GM12878 (cell line): Measurements from ENCODE around the gene PCDH15.

Source experiments
- BCL11A ChIP-seq: IDR thresholded peaks from 2 replicates; pipeline ENCODE4 v1.6.1; 2011; ENCODE audit warnings: low read depth, low read length
- CEBPB ChIP-seq, 2 experiments: fragments of 150-350 bp in 1 of 2; IDR thresholded peaks; 2 replicates each; pipeline ENCODE4 v1.6.1; 2012 to 2014; ENCODE audit warnings: low read depth in 2 of 2, low read length in 2 of 2, borderline replicate concordance in 1 of 2, inconsistent platforms in 1 of 2
- CHD2 ChIP-seq: IDR thresholded peaks from 2 replicates; pipeline ENCODE4 v1.6.1; 2011; ENCODE audit warnings: low read depth, low read length, improper control_type of control experiment, borderline replicate concordance
- FOXK2 ChIP-seq: fragments of 450-650 bp; IDR thresholded peaks from 2 replicates; pipeline ENCODE4 v1.6.1; 2017; ENCODE audit warnings: mild to moderate bottlenecking, moderate library complexity
- POLR2A ChIP-seq: IDR thresholded peaks from 2 replicates; pipeline ENCODE4 v1.6.1; 2011; ENCODE audit warnings: low read depth, mild to moderate bottlenecking, low read length
- TF ChIP-seq, protein P1 (sequence below): IDR thresholded peaks from 2 replicates; pipeline ENCODE4 v1.6.1; 2011; ENCODE audit warnings: mild to moderate bottlenecking, low read depth, low read length, moderate library complexity; ENCODE audit not compliant: insufficient replicate concordance
- TF ChIP-seq, protein P2 (sequence below): IDR thresholded peaks from 2 replicates; pipeline ENCODE4 v1.6.1; 2012; ENCODE audit warnings: low read depth, low read length, improper control_type of control experiment
- TF ChIP-seq, protein P3 (sequence below): fragments of 450-650 bp; IDR thresholded peaks from 2 replicates; pipeline ENCODE4 v1.6.1; 2016; ENCODE audit warnings: mild to moderate bottlenecking, moderate library complexity, borderline replicate concordance
- TF ChIP-seq, protein P4 (sequence below), 3 experiments: IDR thresholded peaks in 2 of 3; conservative IDR thresholded peaks in 1 of 3; 2 replicates each; pipeline ENCODE4 v1.5.1; 2011; ENCODE audit warnings: low read depth in 3 of 3, low read length in 3 of 3, mild to moderate bottlenecking in 3 of 3, control low read depth in 2 of 3, moderate library complexity in 2 of 3, inconsistent platforms in 1 of 3, mixed read lengths in 1 of 3; ENCODE audit not compliant: control insufficient read depth in 2 of 3, insufficient read depth in 1 of 3; ENCODE audit errors: extremely low read depth in 1 of 3
- TF ChIP-seq, protein P5 (sequence below): fragments of 450-650 bp; conservative IDR thresholded peaks from 2 replicates; pipeline ENCODE4 v1.6.1; 2017; ENCODE audit warnings: mild to moderate bottlenecking, moderate library complexity
- TF ChIP-seq, protein P6 (sequence below): fragments of 450-650 bp; formaldehyde crosslinking; IDR thresholded peaks from 2 replicates; pipeline ENCODE4 v1.5.0; 2022; ENCODE audit warnings: mild to moderate bottlenecking, missing genetic modification characterization

DNA sequence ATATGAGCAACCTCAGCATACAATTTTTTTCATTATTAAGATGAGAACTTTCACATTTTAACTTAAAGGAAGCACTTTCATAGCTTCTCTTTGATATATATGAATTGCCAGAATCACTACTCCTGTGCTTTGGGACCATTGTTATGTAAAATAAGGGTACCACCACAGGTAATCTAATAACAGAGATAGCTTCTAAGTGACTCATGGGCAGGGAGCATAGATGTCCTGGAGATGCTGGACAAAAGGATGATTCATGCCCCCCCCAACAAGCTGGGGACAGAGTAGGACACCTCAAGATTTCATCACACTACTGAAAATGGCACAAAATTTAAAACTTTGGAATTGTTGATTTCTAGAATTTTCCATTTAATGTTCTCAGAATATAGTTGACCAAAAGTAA is 641.1 kb downstream of the PCDH15 start:
- TF ChIP-seq POLR2A: no peak
- TF ChIP-seq, protein P1, sequence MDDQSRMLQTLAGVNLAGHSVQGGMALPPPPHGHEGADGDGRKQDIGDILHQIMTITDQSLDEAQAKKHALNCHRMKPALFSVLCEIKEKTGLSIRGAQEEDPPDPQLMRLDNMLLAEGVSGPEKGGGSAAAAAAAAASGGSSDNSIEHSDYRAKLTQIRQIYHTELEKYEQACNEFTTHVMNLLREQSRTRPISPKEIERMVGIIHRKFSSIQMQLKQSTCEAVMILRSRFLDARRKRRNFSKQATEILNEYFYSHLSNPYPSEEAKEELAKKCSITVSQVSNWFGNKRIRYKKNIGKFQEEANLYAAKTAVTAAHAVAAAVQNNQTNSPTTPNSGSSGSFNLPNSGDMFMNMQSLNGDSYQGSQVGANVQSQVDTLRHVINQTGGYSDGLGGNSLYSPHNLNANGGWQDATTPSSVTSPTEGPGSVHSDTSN: no peak
- no peak for TF ChIP-seq BCL11A
- TF ChIP-seq CEBPB (IDR thresholded peaks at IDR 0.05; ENCODE audit: borderline replicate concordance in 1 of 2, low read depth in 2 of 2, low read length in 2 of 2): no peak
- TF ChIP-seq FOXK2: no peak
- TF ChIP-seq, protein P2, sequence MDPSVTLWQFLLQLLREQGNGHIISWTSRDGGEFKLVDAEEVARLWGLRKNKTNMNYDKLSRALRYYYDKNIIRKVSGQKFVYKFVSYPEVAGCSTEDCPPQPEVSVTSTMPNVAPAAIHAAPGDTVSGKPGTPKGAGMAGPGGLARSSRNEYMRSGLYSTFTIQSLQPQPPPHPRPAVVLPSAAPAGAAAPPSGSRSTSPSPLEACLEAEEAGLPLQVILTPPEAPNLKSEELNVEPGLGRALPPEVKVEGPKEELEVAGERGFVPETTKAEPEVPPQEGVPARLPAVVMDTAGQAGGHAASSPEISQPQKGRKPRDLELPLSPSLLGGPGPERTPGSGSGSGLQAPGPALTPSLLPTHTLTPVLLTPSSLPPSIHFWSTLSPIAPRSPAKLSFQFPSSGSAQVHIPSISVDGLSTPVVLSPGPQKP: no peak
- no peak for TF ChIP-seq CHD2
- TF ChIP-seq, protein P3, sequence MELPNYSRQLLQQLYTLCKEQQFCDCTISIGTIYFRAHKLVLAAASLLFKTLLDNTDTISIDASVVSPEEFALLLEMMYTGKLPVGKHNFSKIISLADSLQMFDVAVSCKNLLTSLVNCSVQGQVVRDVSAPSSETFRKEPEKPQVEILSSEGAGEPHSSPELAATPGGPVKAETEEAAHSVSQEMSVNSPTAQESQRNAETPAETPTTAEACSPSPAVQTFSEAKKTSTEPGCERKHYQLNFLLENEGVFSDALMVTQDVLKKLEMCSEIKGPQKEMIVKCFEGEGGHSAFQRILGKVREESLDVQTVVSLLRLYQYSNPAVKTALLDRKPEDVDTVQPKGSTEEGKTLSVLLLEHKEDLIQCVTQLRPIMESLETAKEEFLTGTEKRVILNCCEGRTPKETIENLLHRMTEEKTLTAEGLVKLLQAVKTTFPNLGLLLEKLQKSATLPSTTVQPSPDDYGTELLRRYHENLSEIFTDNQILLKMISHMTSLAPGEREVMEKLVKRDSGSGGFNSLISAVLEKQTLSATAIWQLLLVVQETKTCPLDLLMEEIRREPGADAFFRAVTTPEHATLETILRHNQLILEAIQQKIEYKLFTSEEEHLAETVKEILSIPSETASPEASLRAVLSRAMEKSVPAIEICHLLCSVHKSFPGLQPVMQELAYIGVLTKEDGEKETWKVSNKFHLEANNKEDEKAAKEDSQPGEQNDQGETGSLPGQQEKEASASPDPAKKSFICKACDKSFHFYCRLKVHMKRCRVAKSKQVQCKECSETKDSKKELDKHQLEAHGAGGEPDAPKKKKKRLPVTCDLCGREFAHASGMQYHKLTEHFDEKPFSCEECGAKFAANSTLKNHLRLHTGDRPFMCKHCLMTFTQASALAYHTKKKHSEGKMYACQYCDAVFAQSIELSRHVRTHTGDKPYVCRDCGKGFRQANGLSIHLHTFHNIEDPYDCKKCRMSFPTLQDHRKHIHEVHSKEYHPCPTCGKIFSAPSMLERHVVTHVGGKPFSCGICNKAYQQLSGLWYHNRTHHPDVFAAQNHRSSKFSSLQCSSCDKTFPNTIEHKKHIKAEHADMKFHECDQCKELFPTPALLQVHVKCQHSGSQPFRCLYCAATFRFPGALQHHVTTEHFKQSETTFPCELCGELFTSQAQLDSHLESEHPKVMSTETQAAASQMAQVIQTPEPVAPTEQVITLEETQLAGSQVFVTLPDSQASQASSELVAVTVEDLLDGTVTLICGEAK: no peak
- TF ChIP-seq, protein P4, sequence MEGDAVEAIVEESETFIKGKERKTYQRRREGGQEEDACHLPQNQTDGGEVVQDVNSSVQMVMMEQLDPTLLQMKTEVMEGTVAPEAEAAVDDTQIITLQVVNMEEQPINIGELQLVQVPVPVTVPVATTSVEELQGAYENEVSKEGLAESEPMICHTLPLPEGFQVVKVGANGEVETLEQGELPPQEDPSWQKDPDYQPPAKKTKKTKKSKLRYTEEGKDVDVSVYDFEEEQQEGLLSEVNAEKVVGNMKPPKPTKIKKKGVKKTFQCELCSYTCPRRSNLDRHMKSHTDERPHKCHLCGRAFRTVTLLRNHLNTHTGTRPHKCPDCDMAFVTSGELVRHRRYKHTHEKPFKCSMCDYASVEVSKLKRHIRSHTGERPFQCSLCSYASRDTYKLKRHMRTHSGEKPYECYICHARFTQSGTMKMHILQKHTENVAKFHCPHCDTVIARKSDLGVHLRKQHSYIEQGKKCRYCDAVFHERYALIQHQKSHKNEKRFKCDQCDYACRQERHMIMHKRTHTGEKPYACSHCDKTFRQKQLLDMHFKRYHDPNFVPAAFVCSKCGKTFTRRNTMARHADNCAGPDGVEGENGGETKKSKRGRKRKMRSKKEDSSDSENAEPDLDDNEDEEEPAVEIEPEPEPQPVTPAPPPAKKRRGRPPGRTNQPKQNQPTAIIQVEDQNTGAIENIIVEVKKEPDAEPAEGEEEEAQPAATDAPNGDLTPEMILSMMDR (IDR thresholded peaks at IDR 0.05 in 2 of 3, conservative IDR thresholded peaks at IDR 0.05 in 1 of 3; ENCODE audit: control insufficient read depth in 2 of 3, extremely low read depth in 1 of 3, insufficient read depth in 1 of 3, low read depth in 3 of 3, low read length in 3 of 3): no peak
- TF ChIP-seq, protein P5, sequence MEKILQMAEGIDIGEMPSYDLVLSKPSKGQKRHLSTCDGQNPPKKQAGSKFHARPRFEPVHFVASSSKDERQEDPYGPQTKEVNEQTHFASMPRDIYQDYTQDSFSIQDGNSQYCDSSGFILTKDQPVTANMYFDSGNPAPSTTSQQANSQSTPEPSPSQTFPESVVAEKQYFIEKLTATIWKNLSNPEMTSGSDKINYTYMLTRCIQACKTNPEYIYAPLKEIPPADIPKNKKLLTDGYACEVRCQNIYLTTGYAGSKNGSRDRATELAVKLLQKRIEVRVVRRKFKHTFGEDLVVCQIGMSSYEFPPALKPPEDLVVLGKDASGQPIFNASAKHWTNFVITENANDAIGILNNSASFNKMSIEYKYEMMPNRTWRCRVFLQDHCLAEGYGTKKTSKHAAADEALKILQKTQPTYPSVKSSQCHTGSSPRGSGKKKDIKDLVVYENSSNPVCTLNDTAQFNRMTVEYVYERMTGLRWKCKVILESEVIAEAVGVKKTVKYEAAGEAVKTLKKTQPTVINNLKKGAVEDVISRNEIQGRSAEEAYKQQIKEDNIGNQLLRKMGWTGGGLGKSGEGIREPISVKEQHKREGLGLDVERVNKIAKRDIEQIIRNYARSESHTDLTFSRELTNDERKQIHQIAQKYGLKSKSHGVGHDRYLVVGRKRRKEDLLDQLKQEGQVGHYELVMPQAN: no peak
- TF ChIP-seq, protein P6, sequence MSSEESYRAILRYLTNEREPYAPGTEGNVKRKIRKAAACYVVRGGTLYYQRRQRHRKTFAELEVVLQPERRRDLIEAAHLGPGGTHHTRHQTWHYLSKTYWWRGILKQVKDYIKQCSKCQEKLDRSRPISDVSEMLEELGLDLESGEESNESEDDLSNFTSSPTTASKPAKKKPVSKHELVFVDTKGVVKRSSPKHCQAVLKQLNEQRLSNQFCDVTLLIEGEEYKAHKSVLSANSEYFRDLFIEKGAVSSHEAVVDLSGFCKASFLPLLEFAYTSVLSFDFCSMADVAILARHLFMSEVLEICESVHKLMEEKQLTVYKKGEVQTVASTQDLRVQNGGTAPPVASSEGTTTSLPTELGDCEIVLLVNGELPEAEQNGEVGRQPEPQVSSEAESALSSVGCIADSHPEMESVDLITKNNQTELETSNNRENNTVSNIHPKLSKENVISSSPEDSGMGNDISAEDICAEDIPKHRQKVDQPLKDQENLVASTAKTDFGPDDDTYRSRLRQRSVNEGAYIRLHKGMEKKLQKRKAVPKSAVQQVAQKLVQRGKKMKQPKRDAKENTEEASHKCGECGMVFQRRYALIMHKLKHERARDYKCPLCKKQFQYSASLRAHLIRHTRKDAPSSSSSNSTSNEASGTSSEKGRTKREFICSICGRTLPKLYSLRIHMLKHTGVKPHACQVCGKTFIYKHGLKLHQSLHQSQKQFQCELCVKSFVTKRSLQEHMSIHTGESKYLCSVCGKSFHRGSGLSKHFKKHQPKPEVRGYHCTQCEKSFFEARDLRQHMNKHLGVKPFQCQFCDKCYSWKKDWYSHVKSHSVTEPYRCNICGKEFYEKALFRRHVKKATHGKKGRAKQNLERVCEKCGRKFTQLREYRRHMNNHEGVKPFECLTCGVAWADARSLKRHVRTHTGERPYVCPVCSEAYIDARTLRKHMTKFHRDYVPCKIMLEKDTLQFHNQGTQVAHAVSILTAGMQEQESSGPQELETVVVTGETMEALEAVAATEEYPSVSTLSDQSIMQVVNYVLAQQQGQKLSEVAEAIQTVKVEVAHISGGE (CRISPR knock-in tag): no peak
